Caco-2 (cell line): ENCODE results near the gene SDC1. TPM values are rescaled to one million over a fixed set of nuclear protein-coding genes. Genes with fewer than 3 reads are reported as not detected.

ENCODE experiments used
- BruUV-seq: library from RNA; stranded (reverse); fragments of 400-500 nt; replicated peaks from 2 replicates; lab custom pipeline; 2021; lab: Mats Ljungman, UMichigan
- CTCF ChIA-PET: fragments of 300-600 bp; sonication (Branson Sonifier 250); formaldehyde crosslinking; loops from one replicate; lab custom pipeline; 2022; ENCODE audit warnings: antibody characterized with exemption; lab: Charles Lee
- POLR2A ChIA-PET: fragments of 300-600 bp; sonication (Branson Sonifier 250); formaldehyde crosslinking; loops from one replicate; lab custom pipeline; 2022; ENCODE audit warnings: antibody characterized with exemption; lab: Charles Lee
- DNase-seq, 2 experiments: peaks; one replicate each; pipeline versions ENCODE4 v3.0.0 to v3.0.0-alpha.2; 2020 to 2022
- H3K27me3 ChIP-seq: replicated peaks from 2 replicates; pipeline ENCODE4 v1.6.0; 2011; ENCODE audit warnings: low read length; ENCODE audit not compliant: control insufficient read depth, insufficient read depth
- H3K36me3 ChIP-seq: 2 replicates; pipeline ENCODE4 v1.5.1; 2011; ENCODE audit warnings: low read length; ENCODE audit not compliant: control insufficient read depth, insufficient read depth
- H3K4me1 ChIP-seq: fragments of 250-450 bp; sonication (Bioruptor Pico); 2 replicates; pipeline ENCODE4 v1.5.1; 2020; ENCODE audit warnings: mild to moderate bottlenecking
- H3K4me3 ChIP-seq: 2 replicates; pipeline ENCODE4 v1.5.1; 2011; ENCODE audit warnings: low read depth, mild to moderate bottlenecking, control low read depth, low read length
- H3K9me3 ChIP-seq: fragments of 250-450 bp; sonication (Bioruptor Pico); 2 replicates; pipeline ENCODE4 v1.5.1; 2020; ENCODE audit warnings: mild to moderate bottlenecking, moderate library complexity
- H3K27ac Mint-ChIP-seq: one replicate; pipeline ENCODE4 v1.8.0; 2022; ENCODE audit warnings: mixed read lengths; ENCODE audit not compliant: unreplicated experiment
- H3K27me3 Mint-ChIP-seq: one replicate; pipeline ENCODE4 v1.8.0; 2022; ENCODE audit warnings: mixed read lengths; ENCODE audit not compliant: insufficient read depth, unreplicated experiment
- H3K36me3 Mint-ChIP-seq: one replicate; pipeline ENCODE4 v1.8.0; 2022; ENCODE audit warnings: mild to moderate bottlenecking, mixed read lengths; ENCODE audit not compliant: insufficient read depth, unreplicated experiment
- H3K4me1 Mint-ChIP-seq: one replicate; pipeline ENCODE4 v1.8.0; 2022; ENCODE audit warnings: low read depth, mixed read lengths; ENCODE audit not compliant: unreplicated experiment
- H3K4me3 Mint-ChIP-seq: one replicate; pipeline ENCODE4 v1.8.0; 2022; ENCODE audit warnings: mild to moderate bottlenecking, moderate library complexity, mixed read lengths; ENCODE audit not compliant: unreplicated experiment
- H3K9me3 Mint-ChIP-seq: one replicate; pipeline ENCODE4 v1.8.0; 2022; ENCODE audit warnings: mixed read lengths; ENCODE audit not compliant: unreplicated experiment
- CTCF ChIP-seq, 2 experiments: fragments of 200-600 bp in 1 of 2; IDR thresholded peaks; 1 replicate in 1 of 2; 2 replicates in 1 of 2; pipeline versions ENCODE4 v1.5.1 to v1.8.0; 2011 to 2022; ENCODE audit warnings: antibody characterized with exemption in 1 of 2, control low read depth in 1 of 2, inconsistent platforms in 1 of 2, low read depth in 1 of 2, low read length in 1 of 2, mild to moderate bottlenecking in 1 of 2, moderate library complexity in 1 of 2; ENCODE audit not compliant: insufficient read depth in 1 of 2, severe bottlenecking in 1 of 2, unreplicated experiment in 1 of 2
- intact Hi-C: fragments of 100-400 bp; cut with micrococcal nuclease; formaldehyde crosslinking; loops from one replicate; pipeline ENCODE4 v1.10.0; 2022; ENCODE audit not compliant: unreplicated experiment
- total RNA-seq: library from RNA; stranded (reverse); gene quantifications from 2 replicates; pipeline ENCODE4 v1.2.3, GENCODE V29; 2022

SDC1 gene
- total RNA-seq, 1 experiment from 2014 or later = 24.3 TPM

- H3K9me3 ChIP-seq = no peaks in the 10 kb centered on the region
- intact Hi-C loops = loop anchor here (2.0 kb wide), 2 partner anchors 30 to 40 kb away; partner anchors contain the start of gene SDC1
- H3K27me3 ChIP-seq = no peaks in the 10 kb centered on the region
- no peaks in the 10 kb centered on the region for H3K27me3 Mint-ChIP-seq
- H3K27ac Mint-ChIP-seq = peak overlapping the region; percentile 70
- H3K4me1 Mint-ChIP-seq = peaks cover 20% of the 10 kb centered on the region
- POLR2A ChIA-PET = no interaction called here
- TF ChIP-seq CTCF (IDR thresholded peaks at IDR 0.05; ENCODE audit: insufficient read depth in 1 of 2, low read depth in 1 of 2, low read length in 1 of 2, severe bottlenecking in 1 of 2, unreplicated experiment in 1 of 2) = no peak
- BruUV-seq = no TSS peak
- CTCF ChIA-PET = no interaction called here
- H3K4me1 ChIP-seq = peaks cover 42% of the 10 kb centered on the region
- H3K36me3 ChIP-seq = no peaks in the 10 kb centered on the region
- peak overlapping the region; percentile 27 for H3K4me3 Mint-ChIP-seq
- DNase-seq = peak; percentile 73 to 76
- no peaks in the 10 kb centered on the region for H3K36me3 Mint-ChIP-seq
- no peak overlapping the region for H3K4me3 ChIP-seq
- no peaks in the 10 kb centered on the region for H3K9me3 Mint-ChIP-seq
Measured at GRCh38 chr2:20184067-20184938, 40.6 kb downstream of the SDC1 start.

DNA sequence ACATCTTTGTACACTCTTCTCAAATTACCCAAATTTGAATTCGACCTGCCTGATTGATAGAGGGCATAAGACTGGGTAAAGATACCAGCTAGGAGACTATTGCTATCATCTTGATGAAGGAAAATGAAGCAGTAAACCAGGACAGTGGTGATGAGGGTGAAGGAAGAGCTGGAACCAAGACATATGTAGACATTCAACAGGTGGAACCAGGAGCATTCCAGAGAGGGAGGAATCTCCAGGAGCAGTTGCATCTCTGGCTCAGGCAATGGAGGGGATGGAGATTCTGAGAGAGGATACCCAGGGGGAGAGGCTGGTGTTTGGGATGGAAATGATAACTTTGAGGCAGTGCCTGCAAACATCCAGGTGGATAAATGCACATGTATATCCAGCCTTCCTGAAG is 41.6 kb downstream of the SDC1 start:
- ChIA-PET POLR2A (no interaction called here), CTCF (no interaction called here)
- intact Hi-C loops = no loop called here
- Histone ChIP-seq H3K4me1 (peaks cover 37% of the 10 kb centered on the region), H3K36me3 (no peaks in the 10 kb centered on the region), H3K27me3 (no peaks in the 10 kb centered on the region), H3K4me3 (no peak overlapping the region), H3K9me3 (no peaks in the 10 kb centered on the region)
- Mint-ChIP-seq H3K36me3 (no peaks in the 10 kb centered on the region), H3K9me3 (no peaks in the 10 kb centered on the region), H3K27ac (no peak overlapping the region), H3K27me3 (no peaks in the 10 kb centered on the region), H3K4me3 (no peak overlapping the region), H3K4me1 (peaks cover 13% of the 10 kb centered on the region)
- BruUV-seq = no TSS peak
- no peak for DNase-seq
- no peak for TF ChIP-seq CTCF (IDR thresholded peaks at IDR 0.05; ENCODE audit: insufficient read depth in 1 of 2, low read depth in 1 of 2, low read length in 1 of 2, severe bottlenecking in 1 of 2, unreplicated experiment in 1 of 2)

DNA sequence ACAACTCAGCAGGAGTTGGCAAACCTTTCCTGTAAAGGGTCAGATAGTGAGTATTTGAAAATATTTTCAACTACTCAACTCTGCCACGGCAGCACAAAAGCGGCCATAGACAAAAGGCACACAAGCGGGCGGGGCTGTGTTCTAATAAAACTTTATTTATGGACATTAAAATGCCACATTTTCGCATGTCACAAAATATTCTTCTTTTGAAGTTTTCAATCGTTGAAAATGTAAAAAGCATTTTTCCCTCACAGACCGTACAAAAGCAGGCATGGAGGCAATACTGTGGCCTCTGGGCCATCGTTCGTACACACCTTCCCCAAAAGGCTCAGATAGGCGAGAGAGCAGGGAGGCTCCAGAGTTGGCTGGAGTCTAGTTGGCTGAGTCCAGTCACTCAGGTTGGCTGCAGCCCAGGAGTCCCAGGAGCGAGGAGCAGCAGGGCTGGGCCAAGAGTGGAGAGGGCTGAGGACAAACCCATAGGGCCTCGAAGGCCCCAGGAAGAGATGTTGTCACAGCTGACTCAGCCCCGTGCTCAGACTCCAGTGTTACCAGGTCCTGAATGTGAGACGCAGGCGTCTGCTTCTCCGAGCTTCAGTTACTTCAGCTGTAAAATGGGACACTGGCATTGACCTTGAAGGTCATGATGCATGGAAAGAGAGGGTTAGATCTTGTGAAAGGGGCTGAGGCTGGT is 42.5 kb downstream of the SDC1 start:
- no TSS peak for BruUV-seq
- CTCF ChIA-PET = interaction anchor here (0.6 kb wide), 1 partner anchor 1454 kb away, joined by 4 read pairs; no protein-coding TSS in a partner anchor
- POLR2A ChIA-PET = no interaction called here
- Mint-ChIP-seq H3K9me3 (no peaks in the 10 kb centered on the region), H3K4me1 (peaks cover 17% of the 10 kb centered on the region), H3K27ac (no peak overlapping the region), H3K27me3 (no peaks in the 10 kb centered on the region), H3K4me3 (no peak overlapping the region), H3K36me3 (no peaks in the 10 kb centered on the region)
- Histone ChIP-seq H3K4me1 (peaks cover 44% of the 10 kb centered on the region), H3K4me3 (no peak overlapping the region), H3K27me3 (no peaks in the 10 kb centered on the region), H3K9me3 (no peaks in the 10 kb centered on the region), H3K36me3 (no peaks in the 10 kb centered on the region)
- DNase-seq = peak in 1 of 2 experiments; percentile 22
- intact Hi-C loops = no loop called here
- TF ChIP-seq CTCF (IDR thresholded peaks at IDR 0.05; ENCODE audit: insufficient read depth in 1 of 2, low read depth in 1 of 2, low read length in 1 of 2, severe bottlenecking in 1 of 2, unreplicated experiment in 1 of 2) = no peak
